B cell (primary cell): ENCODE measurements around the gene LVRN.

Source experiments
- EZH2 ChIP-seq: IDR thresholded peaks from 2 replicates; pipeline ENCODE4 v1.6.1; 2012; ENCODE audit warnings: borderline replicate concordance, low read depth, mild to moderate bottlenecking, moderate library complexity, low read length; ENCODE audit not compliant: insufficient read depth, poor library complexity, severe bottlenecking
- TF ChIP-seq, protein P1 (sequence below): fragments of 200-600 bp; IDR thresholded peaks from one replicate; pipeline ENCODE4 v1.8.0; 2022; ENCODE audit warnings: antibody characterized with exemption, mild to moderate bottlenecking

DNA sequence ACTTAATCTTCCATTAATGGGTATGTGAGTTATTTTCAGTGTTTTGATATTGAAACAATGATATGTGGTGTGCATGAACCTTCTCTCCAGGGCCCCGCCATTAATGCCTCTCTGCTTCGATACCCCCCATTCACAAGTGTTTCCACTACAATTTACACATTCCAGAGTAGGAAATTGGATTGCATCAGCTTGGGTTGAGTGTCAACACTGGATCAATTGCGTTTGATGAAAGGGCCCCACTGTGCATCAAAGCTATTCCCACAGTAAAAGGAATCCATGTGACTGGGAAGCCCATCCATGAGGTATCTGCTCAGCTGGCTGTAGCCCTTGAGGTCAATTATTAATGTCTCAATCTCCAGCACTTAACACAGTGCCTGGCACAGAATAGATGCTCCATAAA is 17.8 kb upstream of the LVRN start:
- TF ChIP-seq, protein P1, sequence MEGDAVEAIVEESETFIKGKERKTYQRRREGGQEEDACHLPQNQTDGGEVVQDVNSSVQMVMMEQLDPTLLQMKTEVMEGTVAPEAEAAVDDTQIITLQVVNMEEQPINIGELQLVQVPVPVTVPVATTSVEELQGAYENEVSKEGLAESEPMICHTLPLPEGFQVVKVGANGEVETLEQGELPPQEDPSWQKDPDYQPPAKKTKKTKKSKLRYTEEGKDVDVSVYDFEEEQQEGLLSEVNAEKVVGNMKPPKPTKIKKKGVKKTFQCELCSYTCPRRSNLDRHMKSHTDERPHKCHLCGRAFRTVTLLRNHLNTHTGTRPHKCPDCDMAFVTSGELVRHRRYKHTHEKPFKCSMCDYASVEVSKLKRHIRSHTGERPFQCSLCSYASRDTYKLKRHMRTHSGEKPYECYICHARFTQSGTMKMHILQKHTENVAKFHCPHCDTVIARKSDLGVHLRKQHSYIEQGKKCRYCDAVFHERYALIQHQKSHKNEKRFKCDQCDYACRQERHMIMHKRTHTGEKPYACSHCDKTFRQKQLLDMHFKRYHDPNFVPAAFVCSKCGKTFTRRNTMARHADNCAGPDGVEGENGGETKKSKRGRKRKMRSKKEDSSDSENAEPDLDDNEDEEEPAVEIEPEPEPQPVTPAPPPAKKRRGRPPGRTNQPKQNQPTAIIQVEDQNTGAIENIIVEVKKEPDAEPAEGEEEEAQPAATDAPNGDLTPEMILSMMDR = no peak
- no peak for TF ChIP-seq EZH2
